H1 (cell line): ENCODE measurements around the gene EFCAB8. TPM values are rescaled to one million over a fixed set of nuclear protein-coding genes. Genes with fewer than 3 reads are reported as not detected.

Source experiments
- CTCF ChIA-PET: fragments of 300-600 bp; sonication (Branson Sonifier 250); formaldehyde crosslinking; loops from one replicate; lab custom pipeline; 2021; ENCODE audit not compliant: partially characterized antibody; lab: Charles Lee
- POLR2A ChIA-PET: fragments of 300-600 bp; sonication (Branson Sonifier 250); formaldehyde crosslinking; loops from one replicate; lab custom pipeline; 2021; ENCODE audit warnings: inconsistent platforms; ENCODE audit not compliant: partially characterized antibody; lab: Charles Lee
- DNase-seq, 2 experiments: peaks; one replicate each; pipeline versions ENCODE4 v3.0.0 to v3.0.0-alpha.2; 2010 to 2022; ENCODE audit warnings: low spot score in 2 of 2, low read depth in 1 of 2, mixed read lengths in 1 of 2
- FAIRE-seq: peaks from 2 replicates; lab custom pipeline; 2011; peaks lifted over from hg19 to GRCh38; lab: Jason Lieb, UNC
- H2AFZ ChIP-seq: 2 replicates; pipeline ENCODE4 v1.8.1; 2012; ENCODE audit warnings: low read length, inconsistent platforms
- H2AK5ac ChIP-seq: 2 replicates; pipeline ENCODE4 v1.6.1; 2013; ENCODE audit warnings: low read depth, low read length
- H2BK120ac ChIP-seq: replicated peaks from 2 replicates; pipeline ENCODE3; 2013; ENCODE audit warnings: low read depth, low read length, inconsistent platforms
- H2BK12ac ChIP-seq: 2 replicates; pipeline ENCODE4 v1.6.1; 2013; ENCODE audit warnings: low read depth, low read length
- H2BK15ac ChIP-seq: 2 replicates; pipeline ENCODE4 v1.6.1; 2013; ENCODE audit warnings: low read length
- H2BK20ac ChIP-seq: 2 replicates; pipeline ENCODE4 v1.6.1; 2013; ENCODE audit warnings: low read length
- H2BK5ac ChIP-seq: 2 replicates; pipeline ENCODE4 v1.6.1; 2013; ENCODE audit warnings: low read depth, low read length
- H3K14ac ChIP-seq: 2 replicates; pipeline ENCODE4 v1.6.1; 2013; ENCODE audit warnings: inconsistent platforms; ENCODE audit not compliant: insufficient read length
- H3K18ac ChIP-seq: 2 replicates; pipeline ENCODE4 v1.6.1; 2013; ENCODE audit warnings: low read length; ENCODE audit errors: extremely low read depth
- H3K23ac ChIP-seq: 2 replicates; pipeline ENCODE4 v1.6.1; 2013; ENCODE audit warnings: inconsistent platforms; ENCODE audit not compliant: insufficient read length
- H3K23me2 ChIP-seq: 2 replicates; pipeline ENCODE4 v1.6.1; 2013; ENCODE audit warnings: low read depth, low read length
- H3K27ac ChIP-seq: 2 replicates; pipeline ENCODE4 v1.6.1; 2011; ENCODE audit warnings: low read depth, low read length, inconsistent platforms
- H3K27me3 ChIP-seq, 4 experiments: replicated peaks in 1 of 4; 1 replicate in 1 of 4; 2 replicates in 3 of 4; pipeline versions ENCODE4 v1.6.1 to v1.8.1; 2011 to 2013; ENCODE audit warnings: low read length in 3 of 4, mild to moderate bottlenecking in 3 of 4, inconsistent platforms in 2 of 4, mixed read lengths in 2 of 4, moderate library complexity in 1 of 4; ENCODE audit not compliant: control insufficient read depth in 3 of 4, insufficient read depth in 3 of 4; ENCODE audit errors: extremely low read depth in 1 of 4
- H3K36me3 ChIP-seq, 4 experiments: 2 replicates each; pipeline versions ENCODE4 v1.6.1 to v1.8.1; 2011 to 2013; ENCODE audit warnings: mild to moderate bottlenecking in 4 of 4, low read length in 3 of 4, moderate library complexity in 2 of 4, control low read depth in 1 of 4, inconsistent platforms in 1 of 4; ENCODE audit not compliant: insufficient read depth in 4 of 4, control insufficient read depth in 2 of 4
- H3K4ac ChIP-seq: replicated peaks from 2 replicates; pipeline ENCODE3; 2013; ENCODE audit warnings: low read length, low read depth, mixed read lengths, inconsistent platforms; ENCODE audit not compliant: insufficient read length
- H3K4me1 ChIP-seq, 4 experiments: replicated peaks in 1 of 4; 1 replicate in 1 of 4; 2 replicates in 3 of 4; pipeline versions ENCODE4 v1.6.1 to v1.8.1; 2011 to 2013; ENCODE audit warnings: low read length in 3 of 4, inconsistent platforms in 2 of 4, mixed read lengths in 1 of 4; ENCODE audit not compliant: insufficient read depth in 4 of 4, control insufficient read depth in 3 of 4
- H3K4me2 ChIP-seq, 2 experiments: 2 replicates each; pipeline versions ENCODE4 v1.6.1 to v1.8.1; 2011 to 2013; ENCODE audit warnings: low read depth in 2 of 2, low read length in 2 of 2, control low read depth in 1 of 2, inconsistent platforms in 1 of 2, mild to moderate bottlenecking in 1 of 2; ENCODE audit not compliant: insufficient read depth in 1 of 2
- H3K4me3 ChIP-seq, 4 experiments: fragments of 200-600, 300-600 bp in 1 of 4; sonication (generic), shearing (Covaris generic), sonication (Bioruptor Twin) in 1 of 4; 2 replicates each; pipeline versions ENCODE4 v1.5.1 to v1.8.1; 2011 to 2016; ENCODE audit warnings: low read length in 4 of 4, low read depth in 3 of 4, control low read depth in 2 of 4, inconsistent platforms in 2 of 4, mild to moderate bottlenecking in 2 of 4, mixed read lengths in 1 of 4, moderate library complexity in 1 of 4; ENCODE audit not compliant: insufficient read depth in 2 of 4; ENCODE audit errors: extremely low read depth in 1 of 4
- H3K56ac ChIP-seq: replicated peaks from 2 replicates; pipeline ENCODE3; 2013; ENCODE audit warnings: low read depth, mild to moderate bottlenecking, mixed read lengths, low read length, inconsistent platforms; ENCODE audit not compliant: insufficient read length
- H3K79me1 ChIP-seq: 2 replicates; pipeline ENCODE4 v1.6.1; 2013; ENCODE audit warnings: low read depth, low read length, control low read depth
- H3K79me2 ChIP-seq, 2 experiments: 2 replicates each; pipeline versions ENCODE4 v1.6.1 to v1.8.1; 2012 to 2013; ENCODE audit warnings: low read length in 2 of 2, mild to moderate bottlenecking in 2 of 2, inconsistent platforms in 1 of 2; ENCODE audit not compliant: insufficient read depth in 2 of 2, control insufficient read depth in 1 of 2
- H3K9ac ChIP-seq, 4 experiments: replicated peaks in 1 of 4; 1 replicate in 1 of 4; 2 replicates in 3 of 4; pipeline versions ENCODE4 v1.6.1 to v1.8.1; 2011 to 2013; ENCODE audit warnings: low read depth in 3 of 4, low read length in 3 of 4, control low read depth in 2 of 4, mild to moderate bottlenecking in 2 of 4, moderate library complexity in 2 of 4, inconsistent platforms in 1 of 4; ENCODE audit errors: extremely low read depth in 1 of 4
- H3K9me3 ChIP-seq, 2 experiments: 2 replicates each; pipeline versions ENCODE4 v1.6.1 to v1.8.1; 2012 to 2013; ENCODE audit warnings: mild to moderate bottlenecking in 2 of 2, moderate library complexity in 2 of 2, control low read depth in 1 of 2, inconsistent platforms in 1 of 2, low read depth in 1 of 2, low read length in 1 of 2, mixed read lengths in 1 of 2; ENCODE audit not compliant: insufficient read depth in 2 of 2
- H4K20me1 ChIP-seq, 2 experiments: replicated peaks in 1 of 2; 2 replicates each; pipeline versions ENCODE3 to v1.8.1; 2011 to 2013; ENCODE audit warnings: inconsistent platforms in 2 of 2, low read length in 2 of 2, mild to moderate bottlenecking in 1 of 2; ENCODE audit not compliant: insufficient read depth in 2 of 2, control insufficient read depth in 1 of 2
- H4K5ac ChIP-seq: 2 replicates; pipeline ENCODE4 v1.6.1; 2013; ENCODE audit warnings: low read length, low read depth, mixed read lengths, inconsistent platforms; ENCODE audit not compliant: insufficient read length
- H4K8ac ChIP-seq: 2 replicates; pipeline ENCODE4 v1.8.0; 2013; ENCODE audit warnings: mild to moderate bottlenecking, moderate library complexity, low read length, inconsistent platforms; ENCODE audit not compliant: insufficient read depth; ENCODE audit errors: extremely low read depth
- H4K91ac ChIP-seq: replicated peaks from 2 replicates; pipeline ENCODE3; 2013; ENCODE audit warnings: low read length, mixed read lengths, inconsistent platforms; ENCODE audit not compliant: insufficient read length
- BRCA1 ChIP-seq: IDR thresholded peaks from 2 replicates; pipeline ENCODE4 v1.6.1; 2012; ENCODE audit warnings: low read depth, low read length, improper control_type of control experiment
- CBX5 ChIP-seq: fragments of 300-800, 300-1000 bp; sonication (generic); IDR thresholded peaks from 2 replicates; pipeline ENCODE4 v1.7.1; 2016; ENCODE audit warnings: antibody characterized with exemption, low read length, low read depth
- CHD1 ChIP-seq: IDR thresholded peaks from 2 replicates; pipeline ENCODE4 v1.6.1; 2012; ENCODE audit warnings: low read depth, low read length, improper control_type of control experiment
- EZH2 ChIP-seq: fragments of 200-600 bp; sonication (generic); IDR thresholded peaks from 2 replicates; pipeline ENCODE4 v1.7.1; 2012; ENCODE audit warnings: low read depth, mild to moderate bottlenecking, moderate library complexity, low read length, inconsistent platforms; ENCODE audit not compliant: severe bottlenecking
- JUND ChIP-seq: IDR thresholded peaks from 2 replicates; pipeline ENCODE4 v1.6.1; 2011; ENCODE audit warnings: mild to moderate bottlenecking, improper control_type of control experiment, low read length
- PHF8 ChIP-seq: fragments of 200-600 bp; sonication (generic); conservative IDR thresholded peaks from 2 replicates; pipeline ENCODE4 v1.7.1; 2012; ENCODE audit warnings: low read depth, mild to moderate bottlenecking, inconsistent platforms, low read length, moderate library complexity
- RFX5 ChIP-seq: IDR thresholded peaks from 2 replicates; pipeline ENCODE4 v1.6.1; 2011; ENCODE audit warnings: low read depth, low read length, improper control_type of control experiment, borderline replicate concordance
- RNF2 ChIP-seq: fragments of 200-900, 300-1000 bp; sonication (generic); IDR thresholded peaks from 2 replicates; pipeline ENCODE4 v1.7.1; 2016; ENCODE audit warnings: borderline replicate concordance, low read depth, mild to moderate bottlenecking, antibody characterized with exemption, low read length; ENCODE audit not compliant: poor library complexity, severe bottlenecking; ENCODE audit errors: missing control alignments
- TAF1 ChIP-seq: IDR thresholded peaks from 2 replicates; pipeline ENCODE4 v1.6.1; 2011; ENCODE audit warnings: mild to moderate bottlenecking, low read depth, low read length
- WGBS, 2 experiments: shearing (Covaris generic) in 1 of 2; methylation state at CpG; one replicate each; pipeline versions ENCODE4 v1.1.6 to v1.1.7; 2013 to 2015; ENCODE audit warnings: low lambda C conversion rate in 2 of 2, mixed read lengths in 2 of 2, inconsistent platforms in 1 of 2, low coverage in 1 of 2, missing lambda C conversion rate in 1 of 2; ENCODE audit not compliant: insufficient replicate concordance in 2 of 2, insufficient coverage in 1 of 2, insufficient read length in 1 of 2; ENCODE audit errors: extremely low coverage in 1 of 2, missing lambda C conversion rate in 1 of 2; 5-methylcytosine and 5-hydroxymethylcytosine counted together
- polyA plus RNA-seq, 7 experiments: library from polyadenylated mRNA; depleted of rRNA in 3 of 7; stranded (reverse) in 5 of 7; unstranded in 2 of 7; fragments of >200 nt in 5 of 7; fragments of 200-250 nt in 2 of 7; gene quantifications; 1 replicate in 5 of 7; 2 replicates in 1 of 7; 4 replicates in 1 of 7; pipeline versions ENCODE4 v1.2.1 to v1.2.3, GENCODE V29; 2011 to 2013; ENCODE audit warnings: missing spikeins in 2 of 7, mixed read lengths in 2 of 7
- total RNA-seq: library from RNA; stranded (reverse); fragmentation: NEBNext Ultra II Directional; extraction: Animal tissue kit (Norgen Biotek cat#: 25700); gene quantifications from 2 replicates; pipeline ENCODE4 v1.2.1, GENCODE V29; 2021
- TF ChIP-seq, protein P1 (sequence below), 3 experiments: IDR thresholded peaks; 1 replicate in 2 of 3; 2 replicates in 1 of 3; pipeline versions ENCODE4 v1.5.1 to v1.6.1; 2011; ENCODE audit warnings: low read length in 3 of 3, mild to moderate bottlenecking in 3 of 3, inconsistent platforms in 2 of 3, low read depth in 1 of 3, moderate library complexity in 1 of 3; ENCODE audit not compliant: insufficient read depth in 1 of 3; ENCODE audit errors: control extremely low read depth in 1 of 3

Gene EFCAB8
- total and polyA plus RNA-seq, 2 of the 8 experiments (the other 6 are each of a cell fraction or from before 2014, with no cell fraction given) = 0.06 to 0.20 TPM

DNA sequence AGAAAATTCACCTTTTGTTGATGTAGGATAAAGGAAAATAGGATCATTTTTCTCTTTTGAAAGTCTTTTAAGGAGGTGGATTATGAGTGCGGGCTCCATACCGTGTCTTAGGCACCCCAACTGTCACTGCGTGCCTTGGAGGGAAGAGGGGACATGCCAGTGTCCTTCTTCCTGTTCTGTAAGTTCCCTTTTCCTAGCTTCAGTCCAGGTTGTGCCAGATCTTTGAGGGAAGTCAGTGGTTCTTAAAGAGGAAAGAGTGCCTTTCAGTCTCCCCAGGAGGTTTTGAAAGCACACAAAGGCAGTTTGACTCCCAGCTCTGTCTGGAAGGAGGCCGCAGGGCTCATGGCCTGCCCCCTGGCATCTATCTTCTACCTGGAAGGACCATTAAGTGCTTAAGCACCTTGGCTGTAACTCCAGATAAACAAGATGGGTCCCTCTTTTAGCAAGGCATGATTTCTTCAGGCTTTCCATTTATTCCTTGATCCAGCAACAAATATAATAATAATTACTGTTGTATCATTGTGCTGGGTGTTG, 13.0 kb downstream of the EFCAB8 start:
- H3K79me2 ChIP-seq = no peaks in the 10 kb centered on the region
- H3K27ac ChIP-seq = no peak overlapping the region
- ChIA-PET POLR2A (interaction anchor here (0.7 to 1.4 kb wide), 3 partner anchors 35 to 60 kb away, joined by 3 read pairs; no protein-coding TSS in a partner anchor), CTCF (interaction anchor here (0.6 to 2.1 kb wide), 3 partner anchors 22 to 1397 kb away, joined by 3 to 9 read pairs (median 4); no protein-coding TSS in a partner anchor)
- H2BK5ac ChIP-seq = no peak overlapping the region
- no peak overlapping the region for H3K14ac ChIP-seq
- no peaks in the 10 kb centered on the region for H3K27me3 ChIP-seq
- no peaks in the 10 kb centered on the region; a peak in 2 of 7 replicates for H3K4me1 ChIP-seq
- H4K20me1 ChIP-seq = no peaks in the 10 kb centered on the region
- no peak overlapping the region for H4K91ac ChIP-seq
- H3K4me3 ChIP-seq = no peak overlapping the region
- no peak overlapping the region for H3K9ac ChIP-seq
- H3K18ac ChIP-seq = no peak overlapping the region
- FAIRE-seq = no peak
- 86% methylated on average over 4 of the region's 4 CpGs; no CpG with 5 or more reads in 1 of the 2 experiments for WGBS, 2 experiments
- no peaks in the 10 kb centered on the region for H3K23me2 ChIP-seq
- no peak overlapping the region for H2BK20ac ChIP-seq
- H3K4ac ChIP-seq = no peak overlapping the region
- no peak overlapping the region for H3K4me2 ChIP-seq
- H3K56ac ChIP-seq = no peak overlapping the region
- H3K79me1 ChIP-seq = no peaks in the 10 kb centered on the region
- H3K36me3 ChIP-seq = no peaks in the 10 kb centered on the region; a peak in 1 of 8 replicates
- H3K9me3 ChIP-seq = no peaks in the 10 kb centered on the region
- no peak for DNase-seq
- no peak overlapping the region for H2BK15ac ChIP-seq
- no peak overlapping the region for H2BK12ac ChIP-seq
- H4K5ac ChIP-seq = no peak overlapping the region
- H3K23ac ChIP-seq = no peak overlapping the region
- H2AK5ac ChIP-seq = no peak overlapping the region
- no peak overlapping the region for H2AFZ ChIP-seq
- H2BK120ac ChIP-seq = no peak overlapping the region
- H4K8ac ChIP-seq = no peak overlapping the region
- TF ChIP-seq CBX5 (no peak), JUND (no peak), BRCA1 (no peak), CHD1 (no peak), RNF2 (no peak), TAF1 (no peak), EZH2 (no peak), PHF8 (no peak), RFX5 (no peak)
- TF ChIP-seq, protein P1, sequence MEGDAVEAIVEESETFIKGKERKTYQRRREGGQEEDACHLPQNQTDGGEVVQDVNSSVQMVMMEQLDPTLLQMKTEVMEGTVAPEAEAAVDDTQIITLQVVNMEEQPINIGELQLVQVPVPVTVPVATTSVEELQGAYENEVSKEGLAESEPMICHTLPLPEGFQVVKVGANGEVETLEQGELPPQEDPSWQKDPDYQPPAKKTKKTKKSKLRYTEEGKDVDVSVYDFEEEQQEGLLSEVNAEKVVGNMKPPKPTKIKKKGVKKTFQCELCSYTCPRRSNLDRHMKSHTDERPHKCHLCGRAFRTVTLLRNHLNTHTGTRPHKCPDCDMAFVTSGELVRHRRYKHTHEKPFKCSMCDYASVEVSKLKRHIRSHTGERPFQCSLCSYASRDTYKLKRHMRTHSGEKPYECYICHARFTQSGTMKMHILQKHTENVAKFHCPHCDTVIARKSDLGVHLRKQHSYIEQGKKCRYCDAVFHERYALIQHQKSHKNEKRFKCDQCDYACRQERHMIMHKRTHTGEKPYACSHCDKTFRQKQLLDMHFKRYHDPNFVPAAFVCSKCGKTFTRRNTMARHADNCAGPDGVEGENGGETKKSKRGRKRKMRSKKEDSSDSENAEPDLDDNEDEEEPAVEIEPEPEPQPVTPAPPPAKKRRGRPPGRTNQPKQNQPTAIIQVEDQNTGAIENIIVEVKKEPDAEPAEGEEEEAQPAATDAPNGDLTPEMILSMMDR (IDR thresholded peaks at IDR 0.05; ENCODE audit: control extremely low read depth in 1 of 3, insufficient read depth in 1 of 3, low read depth in 1 of 3, low read length in 3 of 3) = no peak
